Testis (tissue), 2 donors: ENCODE results near the gene GABRQ.

Source experiments
- CTCF ChIP-seq, 3 experiments: fragments of 450-650 bp in 2 of 3; fragments of 200-600 bp in 1 of 3; sonication (generic) in 1 of 3; IDR thresholded peaks; one replicate each; pipeline ENCODE4 v1.5.1; 2016 to 2019; ENCODE audit warnings: antibody characterized with exemption in 3 of 3, mild to moderate bottlenecking in 2 of 3, moderate library complexity in 1 of 3
- POLR2A ChIP-seq: fragments of 450-650 bp; IDR thresholded peaks from one replicate; pipeline ENCODE4 v1.6.1; 2017; ENCODE audit warnings: antibody characterized with exemption, mild to moderate bottlenecking, moderate library complexity

- TF ChIP-seq CTCF (IDR thresholded peaks at IDR 0.05) (no peak), POLR2A (no peak)
Measured at GRCh38 chrX:152642931-152643564, 5.4 kb downstream of the GABRQ start.
